GM18498 (cell line): ENCODE results near the gene EIF3C.
"Not testable (repeated sequence)": the region's sequence is repeated elsewhere in the genome, so short reads cannot be mapped to it uniquely, and the experiment has no call there.

Experiments used
- ATAC-seq: cut with Tn5 transposase; IDR thresholded peaks from one replicate; pipeline ENCODE4 v1.9.1; 2021; ENCODE audit warnings: mild to moderate bottlenecking, moderate library complexity; ENCODE audit not compliant: unreplicated experiment

Gene EIF3C, protein sequence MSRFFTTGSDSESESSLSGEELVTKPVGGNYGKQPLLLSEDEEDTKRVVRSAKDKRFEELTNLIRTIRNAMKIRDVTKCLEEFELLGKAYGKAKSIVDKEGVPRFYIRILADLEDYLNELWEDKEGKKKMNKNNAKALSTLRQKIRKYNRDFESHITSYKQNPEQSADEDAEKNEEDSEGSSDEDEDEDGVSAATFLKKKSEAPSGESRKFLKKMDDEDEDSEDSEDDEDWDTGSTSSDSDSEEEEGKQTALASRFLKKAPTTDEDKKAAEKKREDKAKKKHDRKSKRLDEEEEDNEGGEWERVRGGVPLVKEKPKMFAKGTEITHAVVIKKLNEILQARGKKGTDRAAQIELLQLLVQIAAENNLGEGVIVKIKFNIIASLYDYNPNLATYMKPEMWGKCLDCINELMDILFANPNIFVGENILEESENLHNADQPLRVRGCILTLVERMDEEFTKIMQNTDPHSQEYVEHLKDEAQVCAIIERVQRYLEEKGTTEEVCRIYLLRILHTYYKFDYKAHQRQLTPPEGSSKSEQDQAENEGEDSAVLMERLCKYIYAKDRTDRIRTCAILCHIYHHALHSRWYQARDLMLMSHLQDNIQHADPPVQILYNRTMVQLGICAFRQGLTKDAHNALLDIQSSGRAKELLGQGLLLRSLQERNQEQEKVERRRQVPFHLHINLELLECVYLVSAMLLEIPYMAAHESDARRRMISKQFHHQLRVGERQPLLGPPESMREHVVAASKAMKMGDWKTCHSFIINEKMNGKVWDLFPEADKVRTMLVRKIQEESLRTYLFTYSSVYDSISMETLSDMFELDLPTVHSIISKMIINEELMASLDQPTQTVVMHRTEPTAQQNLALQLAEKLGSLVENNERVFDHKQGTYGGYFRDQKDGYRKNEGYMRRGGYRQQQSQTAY

DNA sequence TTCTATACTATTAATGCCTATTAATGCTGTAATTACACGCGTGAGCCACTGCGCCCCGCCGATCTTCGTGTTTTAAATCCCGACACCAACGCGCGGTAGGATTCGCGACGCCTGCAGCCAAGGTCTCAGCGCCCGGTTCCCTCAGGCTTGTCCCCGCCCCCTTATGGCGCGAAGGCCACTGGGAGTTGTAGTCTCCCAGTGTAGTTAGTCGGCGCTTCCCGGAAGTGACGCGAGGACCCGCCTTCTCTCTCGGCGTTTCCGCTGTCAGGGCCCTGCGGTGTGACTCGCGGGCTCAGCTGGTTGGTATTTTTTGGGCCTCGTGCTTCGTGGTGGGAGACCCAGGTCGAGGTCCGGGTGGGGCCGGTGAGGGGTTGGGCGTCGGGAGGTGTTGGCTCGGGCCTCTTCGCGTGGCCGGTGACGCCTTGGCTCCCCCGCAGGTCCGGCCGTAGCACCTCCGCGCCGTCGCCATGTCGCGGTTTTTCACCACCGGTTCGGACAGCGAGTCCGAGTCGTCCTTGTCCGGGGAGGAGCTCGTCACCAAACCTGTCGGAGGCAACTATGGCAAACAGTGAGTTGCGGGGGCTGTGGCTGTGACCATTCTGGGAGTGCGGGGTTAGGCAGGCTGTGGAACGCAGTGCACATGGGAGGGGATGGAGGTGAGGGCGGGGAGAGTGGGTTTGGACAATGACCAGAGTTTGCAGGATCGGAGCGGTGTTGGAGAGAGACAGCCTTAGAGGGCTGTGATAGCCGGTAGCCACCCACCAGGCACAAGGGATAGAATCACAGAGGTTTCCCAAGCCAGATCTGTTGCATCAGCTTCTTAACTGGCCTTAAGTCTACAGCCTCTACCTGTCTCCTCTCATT, at the start of gene EIF3C:
Gene EIF3C (plus strand): TSS at position 245 of the 864 bp plus-strand sequence. CDS start 223 bp downstream, at position 468.
- ATAC-seq, result peak; percentile 98

DNA sequence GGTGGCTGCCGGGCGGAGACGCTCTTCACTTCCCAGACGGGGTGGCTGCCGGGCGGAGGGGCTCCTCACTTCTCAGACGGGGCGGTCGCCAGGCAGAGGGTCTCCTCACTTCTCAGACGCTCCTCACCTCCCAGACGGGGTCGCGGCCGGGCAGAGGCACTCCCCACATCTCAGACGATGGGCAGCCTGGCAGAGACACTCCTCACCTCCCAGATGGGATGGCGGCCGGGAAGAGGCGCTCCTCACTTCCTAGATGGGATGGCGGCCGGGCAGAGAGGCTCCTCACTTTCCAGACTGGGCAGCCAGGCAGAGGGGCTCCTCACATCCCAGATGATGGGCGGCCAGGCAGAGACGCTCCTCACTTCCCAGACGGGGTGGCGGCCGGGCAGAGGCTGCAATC, 45.0 kb upstream of the EIF3C start:
- not testable (repeated sequence) for ATAC-seq

DNA sequence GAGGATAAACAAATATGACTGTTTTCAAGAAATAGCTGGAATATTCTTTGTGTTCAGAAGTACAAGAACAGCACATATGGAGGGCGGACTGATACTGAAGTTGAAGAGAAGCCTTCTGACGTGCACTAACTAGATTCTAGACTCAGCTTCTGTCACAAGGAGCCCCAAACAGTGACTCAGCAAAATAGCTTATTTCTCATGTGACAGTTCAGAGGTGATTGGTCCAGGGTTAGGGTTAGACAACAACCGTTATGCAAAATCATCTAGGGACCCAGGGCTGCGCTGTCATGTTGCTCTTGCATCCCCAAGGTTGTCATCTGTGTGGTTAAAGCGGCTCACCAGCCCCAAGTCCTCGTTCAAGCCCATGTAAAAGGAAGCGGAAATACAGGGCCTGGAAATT, 43.8 kb upstream of the EIF3C start:
- not testable (repeated sequence) for ATAC-seq

DNA sequence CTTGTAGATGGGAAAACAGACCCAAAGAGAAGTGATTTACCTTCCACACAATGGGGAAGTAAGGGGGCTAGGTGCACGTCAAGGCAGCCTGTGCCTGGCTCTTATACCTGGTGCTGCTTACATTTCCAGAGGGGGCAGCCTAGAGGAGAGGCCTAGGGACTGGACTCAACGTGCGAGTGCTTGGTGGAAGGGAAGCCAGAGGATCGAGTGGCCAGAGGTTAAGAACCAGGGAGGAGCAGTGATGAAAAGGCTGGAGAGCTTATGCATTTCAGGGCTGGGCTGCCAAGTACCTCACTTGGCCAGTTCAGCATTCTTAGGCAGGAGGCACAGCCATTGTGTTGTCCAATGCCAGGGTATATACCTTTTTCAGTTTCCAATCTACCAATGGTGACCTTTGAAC, 43.1 kb upstream of the EIF3C start:
- not testable (repeated sequence) for ATAC-seq

DNA sequence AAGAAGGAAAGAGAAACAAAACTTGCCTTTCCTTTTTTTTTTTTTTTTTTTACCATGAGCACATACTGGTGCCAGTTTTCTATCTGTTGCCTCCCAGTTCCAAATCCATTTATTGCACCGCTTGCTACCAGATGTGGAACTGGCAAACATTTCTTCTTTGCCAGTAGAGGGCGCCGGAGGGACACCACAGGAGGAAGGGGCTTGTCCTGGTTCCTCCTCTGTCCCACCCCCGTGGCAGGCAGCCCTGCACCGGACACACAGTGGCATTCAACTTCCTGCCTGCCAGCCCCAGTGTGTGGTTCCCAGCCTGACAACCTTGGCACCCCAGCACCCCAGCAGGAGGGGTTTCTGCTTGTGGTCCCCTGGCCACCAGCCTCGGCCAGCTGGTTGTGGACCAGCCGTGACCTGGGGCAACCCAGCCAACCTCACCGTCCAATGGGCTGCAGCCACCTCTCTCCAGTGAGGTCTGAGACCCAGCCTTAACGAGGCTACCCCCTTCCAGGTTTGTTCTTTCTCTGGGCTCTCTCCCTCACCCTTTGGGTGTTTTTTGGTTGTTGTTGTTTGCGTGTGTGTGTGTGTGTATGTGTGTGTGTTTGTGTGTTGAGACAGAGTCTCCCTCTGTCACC, 22.8 kb upstream of the EIF3C start:
- ATAC-seq, result peak; percentile 72

DNA sequence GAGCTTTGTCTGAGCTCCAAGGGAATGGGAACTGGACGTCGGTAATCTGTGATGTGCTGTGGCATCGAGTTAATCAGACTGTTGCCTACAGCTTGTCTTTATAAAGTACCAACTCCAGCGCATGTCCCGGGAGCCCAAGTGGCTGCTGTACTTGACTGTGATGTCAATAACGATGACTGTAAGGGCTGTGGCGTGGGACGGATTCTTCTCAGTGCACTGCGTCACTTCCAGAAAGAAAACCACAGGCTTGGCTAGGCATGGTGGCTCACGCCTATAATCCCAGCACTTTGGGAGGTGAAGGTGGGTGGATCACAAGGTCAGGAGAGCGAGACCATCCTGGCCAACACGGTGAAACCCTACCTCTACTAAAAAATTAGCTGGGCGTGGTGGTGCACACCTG, 21.8 kb upstream of the EIF3C start:
- not testable (repeated sequence) for ATAC-seq

DNA sequence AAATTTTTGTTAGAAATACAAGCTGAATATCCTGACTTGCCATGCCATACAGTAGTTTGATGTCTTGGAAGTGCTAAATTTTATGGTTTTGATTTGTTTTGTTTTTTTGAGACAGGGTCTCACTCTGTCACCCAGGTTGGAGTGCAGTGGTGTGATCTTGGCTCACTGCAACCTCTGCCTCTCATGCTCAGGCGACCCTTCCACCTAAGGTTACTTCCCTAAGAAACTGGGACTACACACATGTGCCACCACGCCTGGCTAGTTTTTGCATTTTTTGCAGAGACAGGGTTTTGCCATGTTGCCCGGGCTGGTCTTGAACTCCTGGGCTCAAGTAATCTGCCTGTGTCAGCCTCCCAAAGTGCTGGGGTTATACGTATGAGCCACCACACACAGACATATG, 19.5 kb upstream of the EIF3C start:
- ATAC-seq, result not testable (repeated sequence)

DNA sequence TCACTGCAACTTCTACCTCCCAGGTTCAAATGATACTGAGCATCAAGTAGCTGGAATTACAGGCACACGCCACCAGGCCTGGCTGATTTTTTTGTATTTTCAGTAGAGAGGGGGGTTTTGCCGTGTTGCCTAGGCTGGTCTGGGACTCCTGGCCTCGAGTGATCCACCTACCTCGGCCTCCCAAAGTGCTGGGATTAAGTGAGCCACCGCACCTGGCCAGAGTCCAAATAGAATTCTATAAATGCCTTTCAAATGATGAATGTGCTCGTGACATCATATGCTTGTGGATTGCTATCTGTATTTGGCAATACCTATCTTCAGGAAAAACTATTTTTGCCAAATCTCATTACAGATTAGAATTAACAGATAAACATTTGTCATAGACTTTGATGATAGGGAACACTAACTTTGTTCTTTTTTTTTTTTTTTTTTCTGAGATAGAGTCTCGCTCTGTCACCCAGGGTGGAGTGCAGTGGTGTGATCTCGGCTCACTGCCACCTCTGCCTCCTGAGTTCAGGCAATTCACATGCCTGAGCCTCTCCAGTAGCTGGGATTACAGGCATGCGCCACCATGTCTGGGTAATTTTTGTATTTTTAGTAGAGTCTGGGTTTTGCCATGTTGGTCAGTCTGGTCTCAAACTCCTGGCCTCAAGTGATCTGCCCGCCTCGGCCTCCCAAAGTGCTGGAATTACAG, 17.9 kb upstream of the EIF3C start:
- not testable (repeated sequence) for ATAC-seq

DNA sequence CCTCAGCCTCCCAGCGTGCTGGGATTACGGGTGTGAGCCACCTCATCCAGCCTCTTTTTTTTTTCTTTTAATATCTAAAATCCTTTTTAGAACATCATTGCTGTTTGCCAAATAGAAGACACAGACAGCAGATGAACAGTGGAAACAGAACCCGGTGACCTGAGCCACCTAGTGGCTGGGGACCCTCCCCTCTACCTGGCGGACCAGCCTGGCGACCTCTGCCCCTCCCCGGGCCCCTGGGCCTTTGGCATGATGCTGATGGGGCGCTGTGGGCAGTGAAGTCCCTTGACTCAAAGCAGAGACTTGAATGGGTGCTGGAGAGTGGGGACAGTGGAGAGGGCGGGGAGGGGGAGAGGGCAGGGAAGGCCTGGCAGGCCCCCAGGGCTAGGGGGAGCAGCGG, 11.5 kb upstream of the EIF3C start:
- not testable (repeated sequence) for ATAC-seq

DNA sequence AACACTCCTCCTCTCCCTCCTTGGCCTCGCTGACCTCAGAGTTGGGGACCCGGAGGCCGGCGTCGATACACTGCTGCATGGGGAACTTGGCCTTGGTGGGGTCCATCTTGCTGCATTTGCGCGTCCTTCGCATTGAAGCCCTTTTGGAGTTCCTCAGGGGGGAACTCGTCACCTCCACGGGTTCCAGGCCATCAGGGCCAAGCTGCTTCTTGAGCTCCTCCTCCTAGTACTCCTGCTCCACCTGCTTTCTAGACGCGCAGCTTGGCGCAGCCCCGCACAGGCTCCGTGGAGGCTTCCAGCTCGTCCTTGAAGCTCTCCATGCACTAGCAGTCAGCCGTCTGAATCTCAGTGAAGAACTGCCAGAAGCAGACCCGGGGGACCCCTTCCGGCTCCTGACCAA, 10.9 kb upstream of the EIF3C start:
- not testable (repeated sequence) for ATAC-seq

DNA sequence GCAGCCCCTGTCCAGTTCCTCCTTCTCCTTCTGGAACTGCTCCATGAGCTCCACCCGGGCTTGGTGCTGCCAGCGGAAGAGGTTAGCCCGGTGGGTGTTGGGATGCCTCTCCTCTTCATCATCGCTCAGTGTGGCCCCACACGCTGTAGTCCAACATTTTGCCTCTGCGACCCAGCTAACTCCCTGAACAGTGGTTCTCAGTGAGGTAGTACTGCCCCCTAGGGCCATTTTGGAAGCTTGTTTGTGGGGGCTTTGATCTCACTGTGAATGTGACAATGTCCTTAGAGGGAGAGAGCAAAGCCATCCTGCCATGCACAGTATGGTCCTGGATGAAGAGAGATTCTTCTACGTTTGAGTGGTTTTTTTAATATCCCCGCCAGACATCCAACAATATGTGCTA, 9.9 kb upstream of the EIF3C start:
- not testable (repeated sequence) for ATAC-seq

DNA sequence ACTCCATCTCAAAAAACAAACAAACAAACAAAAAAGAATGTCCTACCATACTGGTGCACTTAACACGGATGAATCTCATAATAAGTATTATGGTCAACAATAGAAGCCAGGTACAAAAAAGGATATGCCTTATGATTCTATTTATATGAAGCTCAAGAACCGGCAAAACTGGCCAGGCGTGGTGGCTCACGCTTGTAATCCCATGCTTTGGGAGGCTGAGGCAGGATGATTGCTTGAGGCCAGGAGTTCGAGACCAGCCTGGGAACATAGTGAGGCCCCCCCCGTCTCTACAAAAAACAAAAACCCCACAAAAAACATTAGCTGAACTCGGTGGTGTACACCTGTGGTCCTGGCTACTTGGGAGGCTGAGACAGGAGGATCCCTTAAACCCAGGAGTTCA, 7.0 kb upstream of the EIF3C start:
- ATAC-seq, result not testable (repeated sequence)

DNA sequence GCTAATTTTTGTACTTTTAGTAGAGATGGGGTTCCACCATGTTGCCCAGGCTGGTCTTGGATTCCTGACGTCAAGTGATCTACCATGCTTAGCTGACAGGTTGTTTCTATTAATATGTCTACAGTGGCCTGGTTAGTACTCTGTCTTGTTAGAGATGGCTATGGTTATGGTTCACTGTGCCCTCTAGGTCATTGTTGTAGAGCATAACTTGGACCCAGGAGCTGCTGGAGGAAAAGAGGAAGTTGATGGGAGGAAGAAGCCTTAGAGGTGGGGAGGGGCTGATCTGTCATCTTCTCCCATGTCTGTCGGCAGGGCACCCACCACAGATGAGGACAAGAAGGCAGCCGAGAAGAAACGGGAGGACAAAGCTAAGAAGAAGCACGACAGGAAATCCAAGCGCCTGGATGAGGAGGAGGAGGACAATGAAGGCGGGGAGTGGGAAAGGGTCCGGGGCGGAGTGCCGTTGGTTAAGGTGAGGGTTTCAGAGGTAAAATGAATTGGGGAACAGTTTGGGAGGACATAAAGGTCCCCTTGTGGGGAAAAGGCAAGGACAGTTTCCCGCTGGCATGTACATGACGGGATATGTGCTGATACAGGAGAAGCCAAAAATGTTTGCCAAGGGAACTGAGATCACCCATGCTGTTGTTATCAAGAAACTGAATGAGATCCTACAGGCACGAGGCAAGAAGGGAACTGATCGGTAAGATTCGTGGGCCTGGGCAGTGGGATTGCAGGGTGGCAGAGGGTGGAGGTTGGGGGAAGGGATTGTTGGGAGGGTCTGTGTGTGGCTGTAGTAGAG, 11.8 kb downstream of the EIF3C start:
- not testable (repeated sequence) for ATAC-seq

DNA sequence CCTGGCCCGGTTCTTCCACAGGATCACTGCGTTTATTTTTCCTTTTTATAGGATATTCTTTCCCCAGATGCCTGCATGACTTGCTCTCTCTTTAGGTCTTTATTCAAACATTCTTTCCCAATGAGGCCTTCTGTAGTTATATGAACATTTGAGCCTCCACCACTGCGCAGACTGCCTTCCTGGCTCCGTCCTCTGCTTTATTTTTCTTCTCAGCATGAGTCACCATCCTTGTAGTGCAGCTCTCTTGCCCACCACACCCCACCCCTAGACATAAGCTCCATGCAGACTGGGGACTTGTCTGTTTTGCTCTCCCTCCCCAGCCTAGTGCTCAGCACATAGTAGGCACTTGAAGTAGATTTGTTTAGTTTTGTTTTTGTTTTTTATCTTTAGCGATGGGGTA, 20.0 kb downstream of the EIF3C start:
- not testable (repeated sequence) for ATAC-seq

DNA sequence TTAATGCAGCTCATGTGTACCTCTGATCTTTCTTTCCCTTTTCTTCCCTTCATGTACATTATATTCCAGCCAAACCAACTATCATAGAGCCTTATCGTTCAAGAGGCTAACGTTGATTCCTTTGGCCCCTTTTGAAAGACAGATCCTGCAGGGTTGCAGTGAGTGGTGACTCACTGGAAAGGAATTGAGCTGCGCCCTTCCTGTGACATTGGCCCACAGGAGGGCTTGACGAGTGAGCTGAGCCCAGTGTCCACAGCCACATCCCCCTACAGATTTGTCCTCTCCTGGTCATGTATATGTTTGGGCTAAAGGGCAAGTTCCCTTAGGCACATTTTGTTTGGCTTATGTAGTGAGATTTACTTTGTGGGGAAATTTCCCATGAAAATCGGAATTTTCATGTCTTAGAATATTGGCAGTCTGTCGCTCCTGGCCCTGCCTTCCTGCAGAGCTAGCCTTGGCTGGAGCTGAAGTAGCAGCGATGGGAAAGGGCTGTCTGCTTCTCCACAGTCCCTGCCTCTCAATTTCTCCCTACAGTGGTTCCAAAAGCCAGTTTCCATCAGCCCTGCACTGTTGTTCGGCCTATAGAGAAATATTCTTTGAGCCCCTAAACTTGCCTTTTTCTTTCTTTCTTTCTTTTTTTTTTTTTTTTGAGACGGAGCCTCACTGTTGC, 21.3 kb downstream of the EIF3C start:
- ATAC-seq, result not testable (repeated sequence)

DNA sequence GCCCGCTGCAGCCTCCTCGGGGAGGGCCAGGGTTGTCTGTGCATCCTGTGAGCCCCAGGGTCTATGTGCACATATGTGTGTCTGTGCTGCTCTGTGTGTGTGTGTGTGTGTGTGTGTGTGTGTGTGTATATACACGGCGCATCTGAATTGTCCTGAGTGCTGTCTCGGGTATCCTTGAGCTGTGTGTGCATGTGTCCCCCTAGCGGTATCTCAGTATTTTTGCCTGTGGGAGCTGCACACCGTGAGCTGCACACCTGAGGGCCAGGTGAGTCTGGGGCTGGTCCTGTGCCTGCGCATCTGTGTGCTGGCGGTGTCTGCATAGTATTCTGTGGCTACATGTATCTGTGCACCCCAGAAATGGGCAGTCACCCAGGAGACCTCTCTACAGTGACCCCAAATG, 28.5 kb downstream of the EIF3C start:
- not testable (repeated sequence) for ATAC-seq

DNA sequence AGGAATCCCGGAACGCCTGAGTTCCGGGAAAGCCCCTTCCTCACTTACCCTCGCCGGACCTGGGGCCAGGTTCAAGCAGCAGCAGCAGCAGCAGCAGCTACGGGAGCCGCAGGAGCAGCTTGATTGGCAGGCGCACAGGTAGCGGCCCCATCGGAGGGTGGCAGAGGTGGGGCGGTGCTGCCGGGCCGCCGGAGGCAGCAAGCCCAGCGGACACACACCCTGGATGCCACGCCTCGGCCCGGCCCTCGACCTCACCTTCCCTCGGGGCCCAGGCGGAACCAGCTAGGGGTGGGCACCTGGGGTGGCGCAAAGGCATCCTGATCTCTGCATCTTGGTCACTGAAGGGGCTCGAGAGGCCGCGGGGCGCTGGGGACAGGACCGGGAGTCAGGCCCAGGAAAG, 29.4 kb downstream of the EIF3C start:
- not testable (repeated sequence) for ATAC-seq

DNA sequence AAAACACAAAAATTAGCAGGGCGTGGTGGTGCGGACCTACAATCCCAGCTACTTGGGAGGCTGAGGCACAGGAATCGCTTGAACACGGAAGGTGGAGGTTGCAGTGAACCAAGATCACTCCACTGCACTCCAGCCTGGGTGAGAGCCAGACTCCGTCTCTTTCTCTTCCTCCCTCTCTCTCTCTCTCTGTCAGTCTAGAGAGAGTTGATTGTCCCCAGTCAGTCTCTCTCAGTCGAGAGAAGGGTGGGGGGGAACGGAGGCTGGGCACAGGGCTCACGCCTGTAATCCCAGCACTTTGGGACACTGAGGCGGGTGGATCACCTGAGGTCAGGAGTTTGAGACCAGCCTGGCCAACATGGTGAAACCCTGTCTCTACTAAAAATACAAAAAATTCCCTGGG, 30.0 kb downstream of the EIF3C start:
- ATAC-seq, result not testable (repeated sequence)
